Neutrophil (primary cell): ENCODE results near the gene PLEKHO2.

Source experiments
- H3K27ac ChIP-seq: fragments of 200-600 bp; sonication (generic); 2 replicates; pipeline ENCODE4 v1.5.1; 2016; ENCODE audit warnings: mild to moderate bottlenecking, moderate library complexity
- H3K27me3 ChIP-seq: fragments of 200-600 bp; sonication (generic); 2 replicates; pipeline ENCODE4 v1.6.0; 2016; ENCODE audit warnings: mild to moderate bottlenecking
- H3K36me3 ChIP-seq: fragments of 200-600 bp; sonication (generic); 2 replicates; pipeline ENCODE4 v1.5.1; 2017
- H3K4me1 ChIP-seq, 2 experiments: fragments of 200-600 bp in 1 of 2; sonication (generic) in 1 of 2; 1 replicate in 1 of 2; 2 replicates in 1 of 2; pipeline versions ENCODE4 v1.5.1 to v1.6.1; 2013 to 2016; ENCODE audit warnings: low read depth in 1 of 2, low read length in 1 of 2, mild to moderate bottlenecking in 1 of 2, moderate library complexity in 1 of 2; ENCODE audit not compliant: control insufficient read depth in 1 of 2, insufficient read depth in 1 of 2
- H3K4me3 ChIP-seq, 2 experiments: fragments of 200-600 bp in 1 of 2; sonication (generic) in 1 of 2; 1 replicate in 1 of 2; 2 replicates in 1 of 2; pipeline ENCODE4 v1.5.1; 2013 to 2016; ENCODE audit warnings: low read depth in 1 of 2, low read length in 1 of 2, mild to moderate bottlenecking in 1 of 2, moderate library complexity in 1 of 2
- H3K9me3 ChIP-seq: fragments of 200-600 bp; sonication (generic); 2 replicates; pipeline ENCODE4 v1.5.1; 2016
- TF ChIP-seq, protein P1 (sequence below): fragments of 200-600 bp; sonication (generic); IDR thresholded peaks from 2 replicates; pipeline ENCODE4 v1.5.1; 2016; ENCODE audit warnings: antibody characterized with exemption

Gene PLEKHO2

DNA sequence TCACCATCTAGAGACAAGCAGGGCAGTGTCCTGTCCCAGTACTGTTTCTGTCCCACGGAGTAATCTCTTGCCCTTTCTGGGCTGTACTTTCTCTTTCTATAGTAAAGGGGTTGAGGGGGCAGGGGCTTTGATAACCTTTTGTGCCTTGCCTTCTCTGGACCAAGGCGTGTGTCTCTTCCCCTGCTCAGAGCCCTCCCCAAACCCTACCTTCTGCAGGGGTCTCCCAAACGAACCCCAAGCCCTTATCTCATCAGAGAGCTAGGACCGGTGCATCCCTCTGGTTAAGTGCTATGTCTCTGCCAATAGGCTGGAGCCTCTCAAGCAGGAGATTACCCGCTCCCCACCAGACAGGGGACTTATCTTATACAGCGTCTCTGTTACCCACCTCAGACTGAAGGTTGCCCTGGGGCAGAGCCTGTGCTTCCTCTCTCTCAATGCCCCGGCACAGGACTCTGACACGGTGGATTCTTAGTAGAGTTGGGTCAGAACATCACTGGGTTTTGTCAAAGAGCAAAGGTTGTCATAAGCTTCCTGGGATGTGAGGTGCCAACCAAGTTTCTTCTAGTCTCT is 2.9 kb downstream of the PLEKHO2 start:
- Histone ChIP-seq H3K9me3 (no peaks in the 10 kb centered on the region), H3K4me1 (peaks cover 61 to 74% of the 10 kb centered on the region in 2 experiments), H3K27me3 (no peaks in the 10 kb centered on the region), H3K36me3 (peaks cover 37% of the 10 kb centered on the region), H3K27ac (peak overlapping the region; percentile 98), H3K4me3 (peak overlapping the region; percentile 93 to 100)
- TF ChIP-seq, protein P1, sequence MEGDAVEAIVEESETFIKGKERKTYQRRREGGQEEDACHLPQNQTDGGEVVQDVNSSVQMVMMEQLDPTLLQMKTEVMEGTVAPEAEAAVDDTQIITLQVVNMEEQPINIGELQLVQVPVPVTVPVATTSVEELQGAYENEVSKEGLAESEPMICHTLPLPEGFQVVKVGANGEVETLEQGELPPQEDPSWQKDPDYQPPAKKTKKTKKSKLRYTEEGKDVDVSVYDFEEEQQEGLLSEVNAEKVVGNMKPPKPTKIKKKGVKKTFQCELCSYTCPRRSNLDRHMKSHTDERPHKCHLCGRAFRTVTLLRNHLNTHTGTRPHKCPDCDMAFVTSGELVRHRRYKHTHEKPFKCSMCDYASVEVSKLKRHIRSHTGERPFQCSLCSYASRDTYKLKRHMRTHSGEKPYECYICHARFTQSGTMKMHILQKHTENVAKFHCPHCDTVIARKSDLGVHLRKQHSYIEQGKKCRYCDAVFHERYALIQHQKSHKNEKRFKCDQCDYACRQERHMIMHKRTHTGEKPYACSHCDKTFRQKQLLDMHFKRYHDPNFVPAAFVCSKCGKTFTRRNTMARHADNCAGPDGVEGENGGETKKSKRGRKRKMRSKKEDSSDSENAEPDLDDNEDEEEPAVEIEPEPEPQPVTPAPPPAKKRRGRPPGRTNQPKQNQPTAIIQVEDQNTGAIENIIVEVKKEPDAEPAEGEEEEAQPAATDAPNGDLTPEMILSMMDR, result no peak

DNA sequence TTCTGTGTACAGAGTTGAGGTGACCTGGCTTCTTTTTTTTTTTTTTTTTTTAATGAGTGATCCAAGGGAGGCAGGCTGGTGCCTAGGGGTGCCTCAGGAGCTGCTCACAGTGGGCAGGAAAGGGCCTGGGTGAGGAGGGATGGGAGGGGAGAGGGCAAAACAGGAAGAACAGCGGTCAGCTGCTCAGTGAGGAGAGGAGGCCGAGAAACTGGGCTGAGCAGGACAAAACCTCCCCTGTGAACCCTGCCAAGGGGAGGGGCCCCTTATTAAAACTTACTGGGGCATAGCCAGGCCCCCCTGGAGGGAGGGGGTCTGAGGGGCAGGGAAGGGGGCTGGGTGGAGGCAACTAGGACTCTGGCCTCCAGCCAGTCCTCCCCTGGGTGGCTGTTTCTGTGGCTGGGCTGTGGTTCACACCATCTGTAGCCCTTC is 3.5 kb downstream of the PLEKHO2 start:
- H3K4me3 ChIP-seq, result peak overlapping the region; percentile 93 to 100
- peaks cover 64 to 76% of the 10 kb centered on the region in 2 experiments for H3K4me1 ChIP-seq
- peak overlapping the region; percentile 98 for H3K27ac ChIP-seq
- H3K9me3 ChIP-seq, result no peaks in the 10 kb centered on the region
- H3K36me3 ChIP-seq, result peaks cover 43% of the 10 kb centered on the region
- TF ChIP-seq, protein P1, result no peak
- H3K27me3 ChIP-seq, result no peaks in the 10 kb centered on the region

DNA sequence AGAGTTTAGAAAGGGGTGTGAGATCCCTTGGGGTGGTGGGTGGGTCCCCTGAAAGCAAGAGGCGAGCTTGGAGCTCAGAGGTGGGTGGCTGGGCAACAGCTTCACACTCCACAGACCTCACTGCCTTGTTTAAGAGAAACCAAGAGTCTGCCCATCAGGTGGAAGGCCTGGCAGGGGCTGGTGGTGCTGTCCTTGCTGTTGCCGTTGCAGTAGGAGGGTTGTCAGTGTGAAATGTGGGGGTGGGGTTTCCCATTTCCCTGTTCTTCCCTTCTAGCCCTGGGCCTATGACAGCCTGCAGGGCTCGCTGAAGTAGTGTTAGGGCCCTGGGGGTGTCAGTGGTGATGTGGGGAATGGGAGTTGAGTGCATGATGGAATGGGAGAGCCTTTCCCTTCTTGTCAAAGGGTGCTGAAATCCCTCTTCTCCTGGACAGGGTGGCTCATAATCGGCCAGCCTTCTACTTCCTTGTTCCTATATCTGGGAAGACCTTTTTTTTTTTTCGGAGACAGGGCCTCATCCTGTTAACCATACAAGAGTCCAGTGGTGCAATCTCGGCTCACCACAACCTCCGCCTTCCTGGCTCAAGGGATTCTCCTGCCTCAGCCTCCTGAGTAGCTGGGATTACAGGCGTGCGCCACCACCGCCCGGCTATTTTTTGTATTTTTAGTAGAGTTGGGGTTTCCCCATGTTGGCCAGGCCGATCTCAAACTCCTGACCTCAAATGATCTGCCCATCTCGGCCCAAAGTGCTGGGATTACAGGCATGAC is 4.3 kb downstream of the PLEKHO2 start:
- Histone ChIP-seq H3K36me3 (peaks cover 51% of the 10 kb centered on the region), H3K4me1 (peaks cover 64 to 76% of the 10 kb centered on the region in 2 experiments), H3K27me3 (no peaks in the 10 kb centered on the region), H3K4me3 (peak overlapping the region; percentile 93 to 100), H3K9me3 (no peaks in the 10 kb centered on the region), H3K27ac (peak overlapping the region; percentile 98)
- TF ChIP-seq, protein P1, result no peak

DNA sequence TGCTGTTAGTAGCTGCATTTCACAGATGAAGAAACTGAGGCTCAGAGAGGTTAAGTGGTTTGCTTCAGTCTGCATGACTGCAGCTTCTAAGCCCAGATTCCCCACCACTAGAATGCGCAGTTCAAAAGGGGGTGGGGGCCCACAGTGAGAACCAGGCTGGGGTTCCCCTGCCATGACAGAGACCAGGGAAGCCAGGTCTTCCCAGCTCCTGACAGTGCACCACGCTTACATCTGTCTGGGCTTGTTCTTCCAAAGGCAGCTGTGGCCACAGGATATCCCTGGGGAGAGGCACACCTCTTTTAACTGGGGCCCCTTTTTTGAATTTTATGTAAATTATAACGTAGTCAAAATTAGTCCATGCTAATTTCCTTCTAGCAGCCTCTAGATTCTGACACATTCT is 5.3 kb downstream of the PLEKHO2 start:
- TF ChIP-seq, protein P1, result no peak
- Histone ChIP-seq H3K27me3 (no peaks in the 10 kb centered on the region), H3K9me3 (no peaks in the 10 kb centered on the region), H3K36me3 (peaks cover 56% of the 10 kb centered on the region), H3K4me1 (peaks cover 71 to 84% of the 10 kb centered on the region in 2 experiments), H3K4me3 (peak overlapping the region; percentile 28 to 93), H3K27ac (peak overlapping the region; percentile 98)

DNA sequence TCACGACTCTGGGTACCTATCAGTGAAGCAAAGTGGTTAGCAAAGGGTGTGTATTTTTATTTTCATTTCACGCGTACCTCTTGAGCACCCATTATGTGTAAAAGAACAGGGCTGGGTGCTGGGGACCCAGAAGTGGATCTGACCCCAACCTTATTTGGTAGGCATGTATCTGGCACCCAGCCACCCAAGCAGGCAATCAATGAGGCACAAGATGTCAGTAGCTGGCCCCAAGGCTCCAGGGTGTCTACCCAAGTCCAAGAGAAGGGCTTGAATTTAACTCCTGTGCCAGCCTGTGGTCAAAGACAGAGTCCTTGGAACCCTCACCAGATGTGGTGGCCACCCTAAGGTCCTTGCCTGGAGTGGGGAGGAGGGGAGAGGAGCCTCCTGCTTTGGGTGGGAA is 5.7 kb downstream of the PLEKHO2 start:
- TF ChIP-seq, protein P1, result no peak
- Histone ChIP-seq H3K27me3 (no peaks in the 10 kb centered on the region), H3K4me3 (no peak overlapping the region), H3K27ac (peak overlapping the region; percentile 98), H3K36me3 (peaks cover 60% of the 10 kb centered on the region), H3K9me3 (no peaks in the 10 kb centered on the region), H3K4me1 (peaks cover 76 to 88% of the 10 kb centered on the region in 2 experiments)
